Coronary artery (tissue), 2 donors: ENCODE data around the gene CDH23.

Source experiments
- DNase-seq: peaks from one replicate; pipeline ENCODE4 v3.0.0-alpha.2; 2017; ENCODE audit warnings: low spot score
- H3K27ac ChIP-seq, 2 donors: fragments of 200-600 bp; sonication (generic); one replicate each; pipeline ENCODE4 v1.5.1; 2016 to 2019
- H3K4me3 ChIP-seq: fragments of 200-600 bp; sonication (generic); 2 replicates; pipeline ENCODE4 v1.5.1; 2016; ENCODE audit warnings: mild to moderate bottlenecking, moderate library complexity
- TF ChIP-seq, protein P1 (sequence below): fragments of 200-600 bp; sonication (generic); IDR thresholded peaks from one replicate; pipeline ENCODE4 v1.5.1; 2019; ENCODE audit warnings: antibody characterized with exemption

The CDH23 gene

DNA sequence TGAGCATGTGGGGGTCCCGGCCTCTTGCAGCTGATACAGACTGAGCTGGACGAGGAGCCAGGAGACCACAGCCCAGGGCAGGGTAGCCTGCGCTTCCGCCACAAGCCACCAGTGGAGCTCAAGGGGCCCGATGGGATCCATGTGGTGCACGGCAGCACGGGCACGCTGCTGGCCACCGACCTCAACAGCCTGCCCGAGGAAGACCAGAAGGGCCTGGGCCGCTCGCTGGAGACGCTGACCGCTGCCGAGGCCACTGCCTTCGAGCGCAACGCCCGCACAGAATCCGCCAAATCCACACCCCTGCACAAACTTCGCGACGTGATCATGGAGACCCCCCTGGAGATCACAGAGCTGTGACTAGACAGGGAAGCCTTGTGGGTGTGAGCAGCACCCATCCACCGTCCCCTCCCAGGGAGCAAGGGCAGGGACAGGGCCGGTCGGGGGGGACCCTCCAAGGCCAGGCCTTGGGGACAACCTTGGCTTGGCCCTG, 418.2 kb downstream of the CDH23 start:
- DNase-seq = no peak
- TF ChIP-seq, protein P1, sequence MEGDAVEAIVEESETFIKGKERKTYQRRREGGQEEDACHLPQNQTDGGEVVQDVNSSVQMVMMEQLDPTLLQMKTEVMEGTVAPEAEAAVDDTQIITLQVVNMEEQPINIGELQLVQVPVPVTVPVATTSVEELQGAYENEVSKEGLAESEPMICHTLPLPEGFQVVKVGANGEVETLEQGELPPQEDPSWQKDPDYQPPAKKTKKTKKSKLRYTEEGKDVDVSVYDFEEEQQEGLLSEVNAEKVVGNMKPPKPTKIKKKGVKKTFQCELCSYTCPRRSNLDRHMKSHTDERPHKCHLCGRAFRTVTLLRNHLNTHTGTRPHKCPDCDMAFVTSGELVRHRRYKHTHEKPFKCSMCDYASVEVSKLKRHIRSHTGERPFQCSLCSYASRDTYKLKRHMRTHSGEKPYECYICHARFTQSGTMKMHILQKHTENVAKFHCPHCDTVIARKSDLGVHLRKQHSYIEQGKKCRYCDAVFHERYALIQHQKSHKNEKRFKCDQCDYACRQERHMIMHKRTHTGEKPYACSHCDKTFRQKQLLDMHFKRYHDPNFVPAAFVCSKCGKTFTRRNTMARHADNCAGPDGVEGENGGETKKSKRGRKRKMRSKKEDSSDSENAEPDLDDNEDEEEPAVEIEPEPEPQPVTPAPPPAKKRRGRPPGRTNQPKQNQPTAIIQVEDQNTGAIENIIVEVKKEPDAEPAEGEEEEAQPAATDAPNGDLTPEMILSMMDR = no peak
- Histone ChIP-seq H3K27ac (no peak overlapping the region), H3K4me3 (no peak overlapping the region)

DNA sequence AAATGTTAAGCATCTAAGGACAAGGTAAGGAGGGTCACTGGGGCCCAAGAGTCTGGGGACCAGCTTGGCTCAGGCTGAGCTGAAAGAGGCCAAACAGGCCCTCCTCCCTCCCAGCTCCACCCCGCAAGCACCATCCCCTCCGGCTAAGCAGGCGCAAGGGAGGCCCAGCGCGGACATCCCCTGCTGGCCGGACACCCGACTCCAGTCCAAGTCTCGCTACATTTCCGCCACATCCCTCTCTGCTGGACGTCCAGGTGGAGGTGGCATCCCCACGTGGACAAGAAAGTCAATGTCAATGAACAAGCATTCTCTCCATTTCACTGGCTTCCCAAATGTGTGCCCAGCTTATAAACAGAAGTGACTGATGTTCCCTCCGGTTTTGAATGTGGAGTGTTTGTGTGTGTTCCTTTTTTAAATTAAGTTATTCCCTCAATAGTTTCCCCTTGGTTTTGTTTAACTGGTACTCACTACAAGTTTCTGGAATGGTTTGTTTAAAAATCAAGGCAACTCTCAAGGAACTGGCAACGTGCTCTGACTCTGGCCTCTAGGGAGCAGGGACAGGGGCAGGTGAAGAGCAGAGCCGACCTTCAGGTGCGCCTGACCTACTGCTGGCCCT, 418.9 kb downstream of the CDH23 start:
- no peak for DNase-seq
- H3K4me3 ChIP-seq = no peak overlapping the region
- no peak overlapping the region for H3K27ac ChIP-seq
- TF ChIP-seq, protein P1 = no peak

DNA sequence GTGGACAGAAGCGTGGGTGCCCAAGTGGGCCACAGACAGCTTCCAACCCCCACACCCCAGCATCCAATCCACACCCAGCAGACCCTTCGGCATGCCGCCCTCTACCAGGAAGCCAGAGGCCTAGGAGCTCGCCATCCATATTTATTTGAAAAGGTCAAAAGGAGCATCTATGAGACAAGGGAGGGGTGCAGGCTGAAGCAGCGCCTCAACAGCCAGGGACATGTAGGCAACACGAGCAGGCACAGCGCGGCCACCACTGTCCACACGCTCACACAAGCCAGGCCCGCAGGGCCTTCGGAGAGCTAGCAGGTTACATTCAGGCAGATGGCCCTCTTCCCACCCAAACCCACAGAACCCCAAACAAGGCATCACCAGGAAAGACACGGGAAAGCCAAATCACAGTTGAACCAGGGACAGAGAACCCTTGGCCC, 419.7 kb downstream of the CDH23 start:
- Histone ChIP-seq H3K27ac (no peak overlapping the region), H3K4me3 (no peak overlapping the region)
- TF ChIP-seq, protein P1 = no peak
- DNase-seq = no peak

DNA sequence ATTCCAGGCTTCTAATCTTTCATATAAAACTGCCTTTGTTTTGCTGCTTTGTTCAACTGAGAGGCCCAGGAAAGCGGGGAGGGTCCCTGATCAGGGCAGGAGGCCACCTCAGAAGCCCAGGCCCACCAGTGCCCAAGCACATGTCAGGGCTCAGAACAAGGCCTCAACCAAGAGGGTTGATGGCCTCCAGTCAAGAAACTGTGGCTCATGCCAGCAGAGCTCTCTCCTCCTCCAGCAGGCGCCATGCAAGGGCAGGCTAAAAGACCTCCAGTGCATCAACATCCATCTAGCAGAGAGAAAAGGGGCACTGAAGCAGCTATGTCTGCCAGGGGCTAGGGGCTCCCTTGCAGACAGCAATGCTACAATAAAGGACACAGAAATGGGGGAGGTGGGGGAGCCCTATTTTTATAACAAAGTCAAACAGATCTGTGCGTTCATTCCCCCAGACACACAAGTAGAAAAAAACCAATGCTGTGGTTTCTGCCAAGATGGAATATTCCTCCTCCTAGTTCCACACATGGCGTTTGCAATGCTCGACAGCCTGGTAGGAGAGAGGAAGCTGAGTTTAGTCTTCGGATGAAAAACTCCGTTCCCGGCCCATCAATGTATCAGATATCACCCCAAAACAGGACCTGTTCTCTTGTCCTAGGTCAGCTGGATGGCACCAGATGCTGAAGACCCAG, 420.4 kb downstream of the CDH23 start:
- DNase-seq = no peak
- peak overlapping the region in 1 of 2 donors; percentile 52 for H3K27ac ChIP-seq
- TF ChIP-seq, protein P1 = no peak
- no peak overlapping the region for H3K4me3 ChIP-seq

DNA sequence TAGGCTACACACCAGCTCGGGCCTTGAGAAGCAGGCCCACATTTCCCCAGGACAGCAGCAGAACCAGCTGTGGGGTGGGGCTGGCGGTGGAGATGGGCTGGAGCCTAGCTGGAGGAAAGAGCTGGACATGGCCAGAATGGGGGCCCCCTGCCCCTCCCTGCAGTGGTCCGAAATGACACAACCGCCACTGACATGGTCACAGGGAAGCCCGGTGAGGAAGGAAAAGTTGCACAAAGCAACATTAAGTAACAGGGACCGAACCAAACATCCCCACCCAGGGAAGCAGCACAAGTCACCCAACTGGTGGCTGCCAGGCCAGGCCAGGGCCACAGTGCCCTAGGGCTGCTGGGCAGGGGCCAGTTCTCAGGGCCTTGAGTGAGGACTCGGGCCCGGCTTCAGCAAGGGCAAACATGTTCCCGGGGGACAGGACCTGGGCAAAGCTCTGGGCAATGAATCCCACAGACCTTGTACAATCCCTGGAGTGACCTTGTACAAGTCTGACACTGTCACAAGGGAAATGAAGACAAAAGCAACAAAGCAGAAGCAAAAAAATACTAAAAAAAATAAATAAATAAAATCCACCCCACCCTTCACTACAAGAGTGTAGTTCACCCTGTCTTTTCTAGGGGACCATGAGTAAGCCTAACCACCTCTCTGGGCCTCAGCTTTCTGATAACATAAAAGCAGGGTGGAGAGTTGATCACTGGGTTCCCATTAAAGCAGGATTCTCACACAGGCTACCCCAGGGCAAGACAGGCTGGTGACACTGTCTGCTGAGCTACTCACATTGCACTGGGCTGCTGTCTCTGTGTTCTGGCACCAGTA, 421.3 kb downstream of the CDH23 start:
- no peak for DNase-seq
- H3K27ac ChIP-seq = peak overlapping the region in 1 of 2 donors; percentile 52
- TF ChIP-seq, protein P1 = no peak
- H3K4me3 ChIP-seq = no peak overlapping the region

DNA sequence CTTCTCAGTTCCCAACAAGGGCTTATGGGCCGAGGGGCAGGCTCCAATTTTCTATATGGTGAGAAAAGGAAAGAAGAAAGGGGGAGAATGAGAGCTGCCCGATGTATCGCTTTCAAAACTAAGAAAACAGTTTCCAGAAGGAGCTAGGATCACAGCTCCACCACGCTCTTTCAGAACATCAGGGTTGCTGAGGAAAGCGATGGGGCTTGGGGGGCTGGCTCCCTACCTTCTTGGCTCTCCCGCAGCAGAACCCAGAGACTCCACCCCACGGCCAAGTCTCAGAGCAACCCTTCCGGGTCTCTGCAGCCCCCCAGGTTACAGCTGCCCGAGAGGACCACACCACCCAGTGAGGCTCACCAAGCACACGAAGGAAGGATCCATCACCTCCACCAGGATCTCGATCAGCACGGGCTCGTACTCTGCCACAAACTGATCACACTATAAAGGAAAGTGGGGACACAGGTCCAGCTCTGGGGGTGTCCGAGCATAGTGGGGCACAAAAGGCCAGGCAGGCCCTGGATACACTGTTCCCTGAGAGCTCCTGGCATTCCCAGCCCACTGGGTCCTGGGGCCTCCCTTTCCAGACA, 422.0 kb downstream of the CDH23 start:
- TF ChIP-seq, protein P1 = no peak
- Histone ChIP-seq H3K4me3 (no peak overlapping the region), H3K27ac (peak overlapping the region in 1 of 2 donors; percentile 52)
- no peak for DNase-seq
